Measurements from ENCODE around the gene RFX7. TPM values are rescaled to one million over a fixed set of nuclear protein-coding genes. Genes with fewer than 3 reads are reported as not detected.

RFX7 gene
- total RNA-seq, 1 donor from 2014 or later: 8.9 TPM

- Histone ChIP-seq H3K4me1 (peaks cover 30% of the 10 kb centered on the region), H3K4me3 (no peak overlapping the region), H3K9me3 (replicated peaks) (no peaks in the 10 kb centered on the region), H3K27ac (replicated peaks) (no peak overlapping the region), H3K36me3 (no peaks in the 10 kb centered on the region), H3K27me3 (ENCODE audit: low read depth) (no peaks in the 10 kb centered on the region)
- no peak for TF ChIP-seq CTCF (IDR thresholded peaks at IDR 0.05; ENCODE audit: borderline replicate concordance)
- intact Hi-C loops (cut with micrococcal nuclease): no loop called here
- no peak for DNase-seq
These were observed 3.6 kb upstream of the RFX7 start for GRCh38 chr15:56247266-56247665.

GRCh38 chr15:56245871-56246814 lies 2.5 kb upstream of the RFX7 start:
- intact Hi-C loops (cut with micrococcal nuclease): no loop called here
- Histone ChIP-seq H3K27me3 (ENCODE audit: low read depth) (no peaks in the 10 kb centered on the region), H3K9me3 (replicated peaks) (no peaks in the 10 kb centered on the region), H3K36me3 (no peaks in the 10 kb centered on the region), H3K4me1 (peaks cover 41% of the 10 kb centered on the region), H3K27ac (replicated peaks) (peak overlapping the region; percentile 91), H3K4me3 (peak overlapping the region; percentile 83)
- DNase-seq: peak; percentile 87
- peak; percentile 100 for TF ChIP-seq CTCF (IDR thresholded peaks at IDR 0.05; ENCODE audit: borderline replicate concordance)

GRCh38 chr15:56244811-56245576 lies 1.3 kb upstream of the RFX7 start:
- intact Hi-C loops (cut with micrococcal nuclease): no loop called here

GRCh38 chr15:56244038-56244810 lies 545 bp upstream of the RFX7 start:
- no peaks in the 10 kb centered on the region for H3K27me3 ChIP-seq (ENCODE audit: low read depth)
- H3K9me3 ChIP-seq (replicated peaks): no peaks in the 10 kb centered on the region
- H3K36me3 ChIP-seq: no peaks in the 10 kb centered on the region
- no peak for TF ChIP-seq CTCF (IDR thresholded peaks at IDR 0.05; ENCODE audit: borderline replicate concordance)
- peaks cover 52% of the 10 kb centered on the region for H3K4me1 ChIP-seq
- H3K27ac ChIP-seq (replicated peaks): peak overlapping the region; percentile 91
- intact Hi-C loops (cut with micrococcal nuclease): no loop called here
- no peak for DNase-seq
- H3K4me3 ChIP-seq: peak overlapping the region; percentile 83

More at GRCh38 chr15:56244811-56245576, 1.3 kb upstream of the RFX7 start:
- H3K9me3 ChIP-seq (replicated peaks): no peaks in the 10 kb centered on the region
- peak overlapping the region; percentile 83 for H3K4me3 ChIP-seq
- H3K4me1 ChIP-seq: peaks cover 52% of the 10 kb centered on the region
- no peaks in the 10 kb centered on the region for H3K27me3 ChIP-seq (ENCODE audit: low read depth)
- no peaks in the 10 kb centered on the region for H3K36me3 ChIP-seq
- no peak for TF ChIP-seq CTCF (IDR thresholded peaks at IDR 0.05; ENCODE audit: borderline replicate concordance)
- H3K27ac ChIP-seq (replicated peaks): peak overlapping the region; percentile 91
- no peak for DNase-seq

GRCh38 chr15:56242576-56243162 lies 1.0 kb downstream of the RFX7 start:
- H3K9me3 ChIP-seq (replicated peaks): no peaks in the 10 kb centered on the region
- intact Hi-C loops (cut with micrococcal nuclease): no loop called here
- no peaks in the 10 kb centered on the region for H3K36me3 ChIP-seq
- no peaks in the 10 kb centered on the region for H3K27me3 ChIP-seq (ENCODE audit: low read depth)
- peak overlapping the region; percentile 91 for H3K27ac ChIP-seq (replicated peaks)
- no peak for DNase-seq
- H3K4me3 ChIP-seq: peak overlapping the region; percentile 83
- TF ChIP-seq CTCF (IDR thresholded peaks at IDR 0.05; ENCODE audit: borderline replicate concordance): no peak
- H3K4me1 ChIP-seq: peaks cover 58% of the 10 kb centered on the region
